AG04450 (cell line): ENCODE results near the gene PKDREJ. TPM values are rescaled to one million over a fixed set of nuclear protein-coding genes. Genes with fewer than 3 reads are reported as not detected.

Experiments
- CTCF ChIA-PET: fragments of 300-600, 350-600 bp; formaldehyde crosslinking; extraction: SDS; loops from one replicate; lab custom pipeline; 2022; ENCODE audit warnings: antibody characterized with exemption, inconsistent platforms; lab: Charles Lee
- POLR2A ChIA-PET: fragments of 350-600 bp; formaldehyde crosslinking; extraction: SDS; loops from one replicate; lab custom pipeline; 2021; ENCODE audit warnings: antibody characterized with exemption, inconsistent platforms; lab: Yijun Ruan, JAX
- DNase-seq: peaks from one replicate; pipeline ENCODE4 v3.0.0-alpha.2; 2011; ENCODE audit warnings: low read depth, low spot score
- H3K27ac ChIP-seq: one replicate; pipeline ENCODE4 v1.5.1; 2012; ENCODE audit warnings: low read depth, low read length, control low read depth
- H3K27me3 ChIP-seq: one replicate; pipeline ENCODE4 v1.6.0; 2012; ENCODE audit warnings: low read length; ENCODE audit not compliant: control insufficient read depth, insufficient read depth
- H3K4me3 ChIP-seq: 2 replicates; pipeline ENCODE4 v1.5.1; 2011; ENCODE audit warnings: mild to moderate bottlenecking, low read depth, low read length, control low read depth
- H3K9me3 ChIP-seq: 2 replicates; pipeline ENCODE4 v1.5.1; 2012; ENCODE audit warnings: low read length; ENCODE audit not compliant: control insufficient read depth, insufficient read depth
- polyA plus RNA-seq: library from polyadenylated mRNA; depleted of rRNA; stranded (reverse); fragments of >200 nt; gene quantifications from 2 replicates; pipeline ENCODE4 v1.2.3, GENCODE V29; 2011
- TF ChIP-seq, protein P1 (sequence below): IDR thresholded peaks from 2 replicates; pipeline ENCODE4 v1.5.1; 2011; ENCODE audit warnings: low read depth, low read length, control low read depth, inconsistent platforms

The PKDREJ gene
- polyA plus RNA-seq, 1 experiment = 0.01 TPM

DNA sequence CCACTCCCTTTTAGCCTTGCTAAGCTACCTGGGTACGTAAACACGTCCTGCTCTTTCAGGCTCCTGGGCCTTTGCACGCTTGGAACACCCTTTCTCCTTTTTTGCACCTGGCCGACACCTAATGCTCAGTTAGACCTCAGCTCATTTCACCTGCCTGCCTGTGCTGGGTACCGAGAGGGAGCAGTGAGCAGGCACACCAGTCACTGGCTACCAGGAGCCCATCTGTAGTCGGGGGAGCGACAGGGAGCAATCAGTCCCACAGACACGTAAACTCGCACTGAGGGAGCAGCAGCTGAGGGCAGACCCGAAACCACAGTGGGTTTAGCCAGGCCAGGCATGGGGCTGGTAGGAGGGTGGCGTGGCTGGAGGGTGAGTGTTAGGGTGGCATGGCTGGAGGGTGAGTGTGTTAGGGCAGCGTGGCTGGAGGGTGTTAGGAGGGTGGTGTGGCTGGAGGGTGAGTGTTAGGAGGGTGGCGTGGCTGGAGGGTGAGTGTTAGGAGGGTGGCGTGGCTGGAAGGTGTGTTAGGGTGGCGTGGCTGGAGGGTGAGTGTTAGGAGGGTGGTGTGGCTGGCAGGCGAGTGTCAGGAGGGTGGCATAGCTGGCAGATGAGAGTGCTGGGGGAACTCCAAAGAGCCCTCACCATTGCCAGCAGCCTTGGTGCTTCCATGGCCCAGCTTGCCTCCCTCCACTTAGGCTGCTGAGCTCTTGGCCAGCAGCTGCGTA is 27.1 kb upstream of the PKDREJ start:
- Histone ChIP-seq H3K9me3 (peaks cover 10% of the 10 kb centered on the region), H3K27ac (no peak overlapping the region), H3K4me3 (no peak overlapping the region), H3K27me3 (no peaks in the 10 kb centered on the region)
- ChIA-PET CTCF (interaction anchor here (0.5 kb wide), 1 partner anchor 45 kb away, joined by 3 read pairs; the partner anchor contains the start of gene TRMU), POLR2A (no interaction called here)
- DNase-seq = no peak
- TF ChIP-seq, protein P1, sequence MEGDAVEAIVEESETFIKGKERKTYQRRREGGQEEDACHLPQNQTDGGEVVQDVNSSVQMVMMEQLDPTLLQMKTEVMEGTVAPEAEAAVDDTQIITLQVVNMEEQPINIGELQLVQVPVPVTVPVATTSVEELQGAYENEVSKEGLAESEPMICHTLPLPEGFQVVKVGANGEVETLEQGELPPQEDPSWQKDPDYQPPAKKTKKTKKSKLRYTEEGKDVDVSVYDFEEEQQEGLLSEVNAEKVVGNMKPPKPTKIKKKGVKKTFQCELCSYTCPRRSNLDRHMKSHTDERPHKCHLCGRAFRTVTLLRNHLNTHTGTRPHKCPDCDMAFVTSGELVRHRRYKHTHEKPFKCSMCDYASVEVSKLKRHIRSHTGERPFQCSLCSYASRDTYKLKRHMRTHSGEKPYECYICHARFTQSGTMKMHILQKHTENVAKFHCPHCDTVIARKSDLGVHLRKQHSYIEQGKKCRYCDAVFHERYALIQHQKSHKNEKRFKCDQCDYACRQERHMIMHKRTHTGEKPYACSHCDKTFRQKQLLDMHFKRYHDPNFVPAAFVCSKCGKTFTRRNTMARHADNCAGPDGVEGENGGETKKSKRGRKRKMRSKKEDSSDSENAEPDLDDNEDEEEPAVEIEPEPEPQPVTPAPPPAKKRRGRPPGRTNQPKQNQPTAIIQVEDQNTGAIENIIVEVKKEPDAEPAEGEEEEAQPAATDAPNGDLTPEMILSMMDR = no peak

DNA sequence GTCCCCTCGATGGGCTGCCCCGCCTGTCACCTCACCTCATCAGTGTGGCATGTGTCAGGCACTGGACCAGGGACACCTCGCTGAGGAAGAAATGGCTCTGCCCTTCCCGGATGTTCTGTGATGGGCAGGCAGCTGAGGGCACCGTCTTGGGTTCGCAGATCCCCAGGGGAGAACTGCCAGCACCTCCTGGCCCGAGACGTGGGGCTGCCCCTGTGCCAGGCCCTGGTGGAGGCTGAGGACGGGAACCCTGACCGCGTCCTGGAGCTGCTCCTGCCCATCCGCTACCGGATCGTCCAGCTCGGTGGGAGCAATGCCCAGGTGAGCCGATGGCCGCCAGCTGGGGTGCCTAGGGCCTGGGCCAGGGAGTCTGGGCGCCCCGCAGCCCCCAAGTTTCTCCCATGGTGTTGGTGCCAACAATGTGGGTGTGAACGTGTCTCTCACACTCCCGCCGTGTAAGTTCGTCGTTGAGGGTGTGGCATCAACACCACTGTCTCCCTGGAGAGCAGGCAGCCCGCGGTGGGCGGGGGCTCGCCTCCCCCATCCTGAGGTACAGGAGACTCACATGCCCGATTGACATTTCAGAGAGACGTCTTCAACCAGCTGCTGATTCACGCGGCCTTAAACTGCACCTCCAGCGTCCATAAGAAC is 26.2 kb upstream of the PKDREJ start:
- no peak overlapping the region for H3K4me3 ChIP-seq
- CTCF ChIA-PET = no interaction called here
- POLR2A ChIA-PET = no interaction called here
- TF ChIP-seq, protein P1 = no peak
- peaks cover 10% of the 10 kb centered on the region for H3K9me3 ChIP-seq
- no peak overlapping the region for H3K27ac ChIP-seq
- H3K27me3 ChIP-seq = no peaks in the 10 kb centered on the region
- no peak for DNase-seq

DNA sequence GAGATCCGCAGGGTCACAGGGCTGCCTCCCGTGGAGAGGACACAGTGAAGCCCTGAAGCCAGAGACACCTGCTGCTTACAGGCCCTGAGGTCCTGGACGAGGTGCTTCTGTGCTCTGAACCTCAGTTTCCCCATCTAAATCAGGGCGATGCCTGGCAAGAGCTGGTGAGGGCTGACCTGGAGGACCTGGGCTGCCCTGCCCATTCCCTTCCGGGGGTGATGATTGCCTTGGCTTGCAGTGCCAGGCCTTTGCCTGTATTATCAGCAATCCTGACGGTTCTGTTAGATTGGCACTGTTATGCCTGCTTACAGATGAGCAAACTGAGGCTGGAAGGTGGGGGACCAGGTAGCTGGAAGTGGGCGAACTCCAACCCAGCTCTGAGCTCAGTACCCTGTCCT is 25.7 kb upstream of the PKDREJ start:
- H3K4me3 ChIP-seq = no peak overlapping the region
- CTCF ChIA-PET = no interaction called here
- H3K9me3 ChIP-seq = peaks cover 10% of the 10 kb centered on the region
- H3K27ac ChIP-seq = no peak overlapping the region
- no peaks in the 10 kb centered on the region for H3K27me3 ChIP-seq
- POLR2A ChIA-PET = no interaction called here
- TF ChIP-seq, protein P1 = no peak
- no peak for DNase-seq

DNA sequence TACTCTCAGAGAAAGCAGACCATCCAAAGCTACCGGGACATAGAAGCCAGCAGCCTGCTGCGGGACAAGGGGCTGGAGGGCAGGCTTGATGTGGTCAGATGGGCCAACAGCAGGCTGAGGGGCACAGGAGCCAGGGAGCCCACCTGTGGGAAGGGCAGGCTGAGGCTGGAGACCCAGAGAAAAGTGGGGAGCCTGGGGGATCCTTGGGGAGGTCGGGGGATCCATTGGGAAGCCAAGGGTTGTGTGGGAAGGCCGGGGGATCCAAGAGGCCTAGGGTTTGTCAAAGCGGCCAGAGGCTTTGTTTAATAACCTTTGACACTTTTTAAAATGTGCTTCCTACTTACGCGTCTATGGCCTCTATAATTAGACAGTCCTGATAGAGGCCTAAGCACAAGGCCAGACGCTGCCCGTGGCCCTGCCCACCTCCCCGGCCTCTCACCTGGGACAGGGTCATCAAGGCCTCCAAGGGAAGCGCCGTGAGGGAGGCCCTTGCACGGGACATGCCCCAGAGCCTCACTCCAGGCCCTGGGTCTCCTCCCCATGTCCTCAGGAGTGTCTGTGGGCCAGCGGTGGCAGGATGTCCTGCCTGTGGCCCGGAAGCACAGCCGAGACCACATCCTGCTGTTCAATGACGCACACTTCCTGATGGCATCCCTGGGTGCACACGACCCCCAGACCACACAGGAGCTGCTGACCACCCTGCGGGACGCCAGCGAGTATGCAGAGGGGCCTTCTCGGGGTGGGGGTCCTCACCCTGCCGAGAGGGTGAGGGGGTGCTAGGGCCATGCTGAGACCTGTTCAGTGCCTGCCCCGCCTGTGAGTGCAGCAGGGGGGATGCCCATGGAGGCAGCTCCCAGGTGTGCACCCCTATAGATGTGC is 25.0 kb upstream of the PKDREJ start:
- DNase-seq = no peak
- TF ChIP-seq, protein P1 = no peak
- Histone ChIP-seq H3K4me3 (no peak overlapping the region), H3K27me3 (no peaks in the 10 kb centered on the region), H3K27ac (no peak overlapping the region), H3K9me3 (peaks cover 10% of the 10 kb centered on the region)
- CTCF ChIA-PET = no interaction called here
- POLR2A ChIA-PET = no interaction called here
